H9 (cell line): ENCODE data around the gene CENPB. TPM values are rescaled to one million over a fixed set of nuclear protein-coding genes. Genes with fewer than 3 reads are reported as not detected.

Experiments
- DNase-seq: peaks from one replicate; pipeline ENCODE4 v3.0.0-alpha.2; 2017
- H2AFZ ChIP-seq: one replicate; pipeline ENCODE4 v1.6.1; 2013; ENCODE audit warnings: mild to moderate bottlenecking, low read length, control low read depth, moderate library complexity
- H2AK5ac ChIP-seq: 2 replicates; pipeline ENCODE4 v1.6.1; 2013; ENCODE audit warnings: low read length, control low read depth, mixed read lengths; ENCODE audit not compliant: insufficient read length
- H2BK120ac ChIP-seq: one replicate; pipeline ENCODE4 v1.6.1; 2013; ENCODE audit warnings: low read depth, mild to moderate bottlenecking, low read length, control low read depth, inconsistent platforms; ENCODE audit not compliant: poor library complexity, severe bottlenecking
- H2BK12ac ChIP-seq: 2 replicates; pipeline ENCODE4 v1.6.1; 2013; ENCODE audit warnings: low read length, control low read depth, mixed read lengths, low read depth; ENCODE audit not compliant: insufficient read length
- H2BK15ac ChIP-seq: 2 replicates; pipeline ENCODE4 v1.6.1; 2013; ENCODE audit warnings: low read depth, low read length, control low read depth
- H2BK20ac ChIP-seq: one replicate; pipeline ENCODE4 v1.6.1; 2013; ENCODE audit warnings: low read depth, mild to moderate bottlenecking, low read length, control low read depth, inconsistent platforms; ENCODE audit not compliant: poor library complexity, severe bottlenecking
- H2BK5ac ChIP-seq: 2 replicates; pipeline ENCODE4 v1.6.1; 2013; ENCODE audit warnings: low read length, control low read depth, mixed read lengths; ENCODE audit not compliant: insufficient read length
- H3K14ac ChIP-seq: 2 replicates; pipeline ENCODE4 v1.6.1; 2013; ENCODE audit warnings: low read length, control low read depth; ENCODE audit not compliant: insufficient read depth
- H3K18ac ChIP-seq: 2 replicates; pipeline ENCODE4 v1.6.1; 2013; ENCODE audit warnings: low read depth, mild to moderate bottlenecking, mixed read lengths, low read length, control low read depth; ENCODE audit not compliant: insufficient read length
- H3K23ac ChIP-seq: 2 replicates; pipeline ENCODE4 v1.6.1; 2013; ENCODE audit warnings: low read length, control low read depth, mixed read lengths, low read depth; ENCODE audit not compliant: insufficient read length
- H3K23me2 ChIP-seq: 2 replicates; pipeline ENCODE4 v1.6.1; 2013; ENCODE audit warnings: low read depth, mild to moderate bottlenecking, mixed read lengths, low read length, control low read depth; ENCODE audit not compliant: insufficient read length, poor library complexity, severe bottlenecking
- H3K27ac ChIP-seq: 2 replicates; pipeline ENCODE4 v1.5.1; 2013; ENCODE audit warnings: low read length, control low read depth, mixed read lengths, low read depth; ENCODE audit not compliant: insufficient read length
- H3K27me3 ChIP-seq: 2 replicates; pipeline ENCODE4 v1.6.1; 2013; ENCODE audit warnings: low read length, control low read depth, inconsistent platforms; ENCODE audit not compliant: insufficient read depth
- H3K4ac ChIP-seq: 2 replicates; pipeline ENCODE4 v1.6.1; 2013; ENCODE audit warnings: low read depth, mild to moderate bottlenecking, control low read depth, inconsistent platforms, low read length, moderate library complexity
- H3K4me1 ChIP-seq: 2 replicates; pipeline ENCODE4 v1.6.1; 2013; ENCODE audit warnings: low read length, control low read depth, inconsistent platforms; ENCODE audit not compliant: insufficient read depth
- H3K4me2 ChIP-seq: 2 replicates; pipeline ENCODE4 v1.6.1; 2013; ENCODE audit warnings: low read length, control low read depth, mixed read lengths; ENCODE audit not compliant: insufficient read length, insufficient read depth
- H3K56ac ChIP-seq: 2 replicates; pipeline ENCODE4 v1.6.1; 2013; ENCODE audit warnings: low read depth, mild to moderate bottlenecking, mixed read lengths, low read length, control low read depth; ENCODE audit not compliant: insufficient read length
- H3K79me1 ChIP-seq: 2 replicates; pipeline ENCODE4 v1.6.1; 2013; ENCODE audit warnings: low read depth, mild to moderate bottlenecking, moderate library complexity, low read length, control low read depth, inconsistent platforms; ENCODE audit not compliant: insufficient read depth, poor library complexity, severe bottlenecking
- H3K79me2 ChIP-seq: 2 replicates; pipeline ENCODE4 v1.6.1; 2013; ENCODE audit warnings: low read length, control low read depth, inconsistent platforms; ENCODE audit not compliant: insufficient read depth
- H3K9ac ChIP-seq: 2 replicates; pipeline ENCODE4 v1.6.1; 2013; ENCODE audit warnings: low read length, control low read depth, mixed read lengths; ENCODE audit not compliant: insufficient read length; ENCODE audit errors: extremely low read depth
- H3K9me3 ChIP-seq: one replicate; pipeline ENCODE4 v1.6.1; 2013; ENCODE audit warnings: low read depth, low read length, inconsistent platforms; ENCODE audit not compliant: control insufficient read depth
- H3T11ph ChIP-seq: one replicate; pipeline ENCODE4 v1.6.1; 2013; ENCODE audit warnings: mild to moderate bottlenecking, low read length, control low read depth, inconsistent platforms
- H4K20me1 ChIP-seq: one replicate; pipeline ENCODE4 v1.6.1; 2013; ENCODE audit not compliant: control insufficient read depth, insufficient read length, insufficient read depth
- H4K5ac ChIP-seq: 2 replicates; pipeline ENCODE4 v1.6.1; 2013; ENCODE audit warnings: low read depth, mild to moderate bottlenecking, mixed read lengths, low read length, control low read depth; ENCODE audit not compliant: insufficient read length
- H4K8ac ChIP-seq: replicated peaks from 2 replicates; pipeline ENCODE4 v1.6.1; 2013; ENCODE audit warnings: low read length, control low read depth, mixed read lengths, low read depth; ENCODE audit not compliant: insufficient read length
- H4K91ac ChIP-seq: 2 replicates; pipeline ENCODE4 v1.6.1; 2013; ENCODE audit warnings: low read depth, mild to moderate bottlenecking, moderate library complexity, mixed read lengths, low read length, control low read depth; ENCODE audit not compliant: insufficient read length
- H3K27ac Mint-ChIP-seq, 3 experiments: 2 replicates in 2 of 3; 3 replicates in 1 of 3; pipeline ENCODE4 v1.8.0; 2020 to 2021; ENCODE audit warnings: mixed read lengths in 3 of 3, mild to moderate bottlenecking in 1 of 3, moderate library complexity in 1 of 3
- H3K27me3 Mint-ChIP-seq: 2 replicates; pipeline ENCODE4 v1.8.0; 2021; ENCODE audit warnings: low read depth, mild to moderate bottlenecking, moderate library complexity, mixed read lengths
- H3K36me3 Mint-ChIP-seq, 3 experiments: 2 replicates in 2 of 3; 3 replicates in 1 of 3; pipeline ENCODE4 v1.8.0; 2020 to 2021; ENCODE audit warnings: low read depth in 3 of 3, mixed read lengths in 3 of 3; ENCODE audit not compliant: insufficient read depth in 1 of 3
- H3K4me1 Mint-ChIP-seq, 2 experiments: 2 replicates each; pipeline ENCODE4 v1.8.0; 2020; ENCODE audit warnings: mixed read lengths in 2 of 2
- H3K4me3 Mint-ChIP-seq, 2 experiments: 2 replicates in 1 of 2; 3 replicates in 1 of 2; pipeline ENCODE4 v1.8.0; 2020 to 2021; ENCODE audit warnings: mild to moderate bottlenecking in 2 of 2, mixed read lengths in 2 of 2, moderate library complexity in 1 of 2
- H3K9me3 Mint-ChIP-seq, 2 experiments: 2 replicates in 1 of 2; 3 replicates in 1 of 2; pipeline ENCODE4 v1.8.0; 2020; ENCODE audit warnings: mild to moderate bottlenecking in 2 of 2, mixed read lengths in 2 of 2, moderate library complexity in 1 of 2
- WGBS: extraction: QIAGEN DNeasy Blood & Tissue Kit; methylation state at CpG from one replicate; pipeline ENCODE4 v1.1.7; 2013; ENCODE audit warnings: missing lambda C conversion rate, low lambda C conversion rate, mixed read lengths; ENCODE audit not compliant: insufficient read length; ENCODE audit errors: extremely low coverage; 5-methylcytosine and 5-hydroxymethylcytosine counted together
- total RNA-seq: library from RNA; stranded (reverse); gene quantifications from 2 replicates; pipeline ENCODE4 v1.2.1, GENCODE V29; 2021
- TF ChIP-seq, protein P1 (sequence below): fragments of 200-600 bp; sonication (generic); conservative IDR thresholded peaks from 3 replicates; pipeline ENCODE4 v1.8.0; 2021; ENCODE audit warnings: antibody characterized with exemption, mild to moderate bottlenecking

The CENPB gene
- total RNA-seq, 1 experiment from 2014 or later, result 63.1 TPM

DNA sequence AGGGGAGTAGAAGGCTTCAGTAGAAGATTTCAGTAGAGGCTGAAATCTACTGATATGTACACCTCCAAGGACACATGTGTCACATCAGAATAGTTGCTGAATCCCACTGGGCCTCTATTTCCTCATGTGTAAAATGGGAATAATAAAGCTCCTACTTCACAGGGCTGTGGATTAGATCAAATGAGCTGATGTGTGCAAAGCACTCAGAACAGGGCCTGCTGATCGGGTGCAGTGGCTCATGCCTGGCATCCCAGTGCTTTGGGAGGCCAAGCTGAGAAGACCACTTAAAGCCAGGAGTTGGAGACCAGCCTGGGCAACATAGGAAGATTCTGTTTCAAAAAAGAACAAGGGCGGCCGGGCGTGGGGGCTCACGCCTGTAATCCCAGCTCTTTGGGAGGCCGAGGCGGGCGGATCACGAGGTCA is 25.7 kb upstream of the CENPB start:
- Histone ChIP-seq H2BK20ac (no peak overlapping the region), H3K56ac (no peak overlapping the region), H4K20me1 (no peaks in the 10 kb centered on the region), H2BK120ac (no peak overlapping the region), H4K5ac (no peak overlapping the region), H2BK5ac (no peak overlapping the region), H3K9ac (no peak overlapping the region), H3K4me1 (peaks cover 3% of the 10 kb centered on the region; the same call in 1 of the 2 replicates), H2AK5ac (no peak overlapping the region), H3K23me2 (no peaks in the 10 kb centered on the region), H4K91ac (no peak overlapping the region), H3T11ph (no peak overlapping the region), H3K18ac (no peak overlapping the region), H3K27me3 (no peaks in the 10 kb centered on the region), H2AFZ (no peak overlapping the region), H3K79me2 (no peaks in the 10 kb centered on the region), H2BK15ac (no peak overlapping the region), H3K23ac (no peak overlapping the region), H3K9me3 (no peaks in the 10 kb centered on the region), H2BK12ac (no peak overlapping the region), H3K4me2 (no peak overlapping the region), H3K27ac (no peak overlapping the region), H3K79me1 (no peaks in the 10 kb centered on the region), H3K14ac (no peak overlapping the region), H4K8ac (no peak overlapping the region), H3K4ac (no peak overlapping the region)
- no peak for DNase-seq
- Mint-ChIP-seq H3K9me3 (no peaks in the 10 kb centered on the region), H3K4me3 (no peak overlapping the region; a peak in 1 of 5 replicates), H3K4me1 (peaks cover 18 to 28% of the 10 kb centered on the region in 2 experiments), H3K36me3 (no peaks in the 10 kb centered on the region; a peak in 1 of 7 replicates), H3K27me3 (peaks cover 9% of the 10 kb centered on the region), H3K27ac (no peak overlapping the region; a peak in 1 of 7 replicates)
- no CpG with 5 or more reads among the region's 9 CpGs for WGBS
- TF ChIP-seq, protein P1, sequence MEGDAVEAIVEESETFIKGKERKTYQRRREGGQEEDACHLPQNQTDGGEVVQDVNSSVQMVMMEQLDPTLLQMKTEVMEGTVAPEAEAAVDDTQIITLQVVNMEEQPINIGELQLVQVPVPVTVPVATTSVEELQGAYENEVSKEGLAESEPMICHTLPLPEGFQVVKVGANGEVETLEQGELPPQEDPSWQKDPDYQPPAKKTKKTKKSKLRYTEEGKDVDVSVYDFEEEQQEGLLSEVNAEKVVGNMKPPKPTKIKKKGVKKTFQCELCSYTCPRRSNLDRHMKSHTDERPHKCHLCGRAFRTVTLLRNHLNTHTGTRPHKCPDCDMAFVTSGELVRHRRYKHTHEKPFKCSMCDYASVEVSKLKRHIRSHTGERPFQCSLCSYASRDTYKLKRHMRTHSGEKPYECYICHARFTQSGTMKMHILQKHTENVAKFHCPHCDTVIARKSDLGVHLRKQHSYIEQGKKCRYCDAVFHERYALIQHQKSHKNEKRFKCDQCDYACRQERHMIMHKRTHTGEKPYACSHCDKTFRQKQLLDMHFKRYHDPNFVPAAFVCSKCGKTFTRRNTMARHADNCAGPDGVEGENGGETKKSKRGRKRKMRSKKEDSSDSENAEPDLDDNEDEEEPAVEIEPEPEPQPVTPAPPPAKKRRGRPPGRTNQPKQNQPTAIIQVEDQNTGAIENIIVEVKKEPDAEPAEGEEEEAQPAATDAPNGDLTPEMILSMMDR, result no peak
